HK-2 (cell line): Measurements from ENCODE around the gene MRPS7.
A peak's percentile ranks its signal among the peaks of the same experiment; 100 is the strongest.

Experiments
- DNase-seq: peaks from one replicate; pipeline ENCODE4 v3.0.0-alpha.2; 2018; ENCODE audit not compliant: unreplicated experiment

MRPS7 gene

GRCh38 chr17:75261336-75262111 lies at the start of gene MRPS7, which contains the start of gene GGA3:
Gene MRPS7, plus strand, starts transcription at chr17:75261879. Its CDS starts 22 bp downstream, at chr17:75261901.
Gene GGA3, minus strand, starts transcription at chr17:75261606. Its CDS starts 19 bp downstream, at chr17:75261587.
- DNase-seq = peak; percentile 95

- no peak for DNase-seq
Observed at GRCh38 chr17:75218131-75218530, 43.5 kb upstream of the MRPS7 start.

GRCh38 chr17:75219815-75220214 lies 41.9 kb upstream of the MRPS7 start:
- no peak for DNase-seq

- no peak for DNase-seq
Observed at GRCh38 chr17:75225016-75225415, 36.7 kb upstream of the MRPS7 start.

- DNase-seq = no peak
Observed at GRCh38 chr17:75227729-75228128, 34.0 kb upstream of the MRPS7 start.

GRCh38 chr17:75228305-75228704 lies 33.4 kb upstream of the MRPS7 start:
- DNase-seq = no peak

GRCh38 chr17:75228847-75229246 lies 32.8 kb upstream of the MRPS7 start:
- DNase-seq = no peak

GRCh38 chr17:75231071-75231470 lies 30.6 kb upstream of the MRPS7 start:
- DNase-seq = no peak

- DNase-seq = no peak
Observed at GRCh38 chr17:75231741-75232464, 29.8 kb upstream of the MRPS7 start.

GRCh38 chr17:75232786-75233185 lies 28.9 kb upstream of the MRPS7 start:
- DNase-seq = no peak

- DNase-seq = no peak
Observed at GRCh38 chr17:75237100-75238014, 24.3 kb upstream of the MRPS7 start.

- no peak for DNase-seq
Observed at GRCh38 chr17:75238020-75238580, 23.6 kb upstream of the MRPS7 start.

- peak; percentile 63 for DNase-seq
Observed at GRCh38 chr17:75238684-75239191, 22.9 kb upstream of the MRPS7 start.

- no peak for DNase-seq
Observed at GRCh38 chr17:75239214-75239613, 22.5 kb upstream of the MRPS7 start.

GRCh38 chr17:75239778-75240393 lies 21.8 kb upstream of the MRPS7 start:
- DNase-seq = no peak

GRCh38 chr17:75240394-75241142 lies 21.1 kb upstream of the MRPS7 start:
- peak; percentile 42 for DNase-seq

- no peak for DNase-seq
Observed at GRCh38 chr17:75241143-75241430, 20.6 kb upstream of the MRPS7 start.

GRCh38 chr17:75241502-75241901 lies 20.2 kb upstream of the MRPS7 start:
- no peak for DNase-seq

- DNase-seq = no peak
Observed at GRCh38 chr17:75241996-75242460, 19.7 kb upstream of the MRPS7 start.

- no peak for DNase-seq
Observed at GRCh38 chr17:75242461-75243042, 19.1 kb upstream of the MRPS7 start.
